Panc1 (cell line): Measurements from ENCODE around the gene PXN. TPM values are rescaled to one million over a fixed set of nuclear protein-coding genes. Genes with fewer than 3 reads are reported as not detected.
"Not testable (repeated sequence)": the region's sequence is repeated elsewhere in the genome, so short reads cannot be mapped to it uniquely, and the experiment has no call there.

Source experiments
- ATAC-seq: fragments of 200-7000 bp; cut with Tn5 transposase; 2 replicates; pipeline ENCODE4 v1.9.1; 2020; ENCODE audit warnings: mild to moderate bottlenecking, moderate library complexity
- BruUV-seq: library from RNA; stranded (reverse); fragments of 400-500 nt; replicated peaks from 2 replicates; lab custom pipeline; 2021; lab: Mats Ljungman, UMichigan
- CTCF ChIA-PET: fragments of 300-600 bp; sonication (Branson Sonifier 250); formaldehyde crosslinking; loops from one replicate; lab custom pipeline; 2022; ENCODE audit warnings: antibody characterized with exemption; lab: Charles Lee
- POLR2A ChIA-PET: fragments of 300-600 bp; sonication (Branson Sonifier 250); formaldehyde crosslinking; loops from one replicate; lab custom pipeline; 2022; ENCODE audit warnings: antibody characterized with exemption; lab: Charles Lee
- DNase-seq: peaks from one replicate; pipeline ENCODE4 v3.0.0-alpha.2; 2010; ENCODE audit warnings: low read depth, low spot score
- H3K27ac ChIP-seq: 2 replicates; pipeline ENCODE4 v1.5.1; 2011; ENCODE audit warnings: mild to moderate bottlenecking, low read length, inconsistent platforms
- H3K27me3 ChIP-seq: fragments of 200-500 bp; sonication (Bioruptor generic); 2 replicates; pipeline ENCODE4 v1.6.0; 2014; ENCODE audit warnings: low read length, inconsistent platforms; ENCODE audit not compliant: control insufficient read depth, insufficient read depth
- H3K36me3 ChIP-seq: fragments of 200-500 bp; sonication (Bioruptor generic); 2 replicates; pipeline ENCODE4 v1.5.1; 2014; ENCODE audit warnings: inconsistent platforms, mild to moderate bottlenecking, low read length, moderate library complexity; ENCODE audit not compliant: control insufficient read depth, insufficient read depth
- H3K4me1 ChIP-seq: 2 replicates; pipeline ENCODE4 v1.5.1; 2011; ENCODE audit warnings: inconsistent platforms, mild to moderate bottlenecking, low read length, moderate library complexity; ENCODE audit not compliant: control insufficient read depth, insufficient read depth
- H3K4me3 ChIP-seq, 2 experiments: 2 replicates each; pipeline ENCODE4 v1.5.1; 2011 to 2012; ENCODE audit warnings: low read depth in 2 of 2, low read length in 2 of 2, mild to moderate bottlenecking in 2 of 2, inconsistent platforms in 1 of 2, moderate library complexity in 1 of 2
- H3K9me3 ChIP-seq: fragments of 200-500 bp; sonication (Bioruptor generic); 2 replicates; pipeline ENCODE4 v1.5.1; 2014; ENCODE audit warnings: low read depth, mild to moderate bottlenecking, inconsistent platforms, low read length, moderate library complexity; ENCODE audit not compliant: control insufficient read depth, insufficient read depth
- CTCF ChIP-seq: fragments of 450-650 bp; IDR thresholded peaks from 2 replicates; pipeline ENCODE4 v1.5.1; 2017; ENCODE audit warnings: mild to moderate bottlenecking
- POLR2AphosphoS5 ChIP-seq: IDR thresholded peaks from 2 replicates; pipeline ENCODE4 v1.6.1; 2012; ENCODE audit warnings: mild to moderate bottlenecking, low read depth, low read length, moderate library complexity
- REST ChIP-seq, 2 experiments: IDR thresholded peaks; 2 replicates each; pipeline ENCODE4 v1.6.1; 2011 to 2012; ENCODE audit warnings: low read depth in 2 of 2, control low read depth in 1 of 2, low read length in 1 of 2, mild to moderate bottlenecking in 1 of 2, moderate library complexity in 1 of 2; ENCODE audit not compliant: insufficient read depth in 1 of 2
- SIN3A ChIP-seq: IDR thresholded peaks from 2 replicates; pipeline ENCODE4 v1.6.1; 2012; ENCODE audit warnings: low read depth, mild to moderate bottlenecking, low read length, moderate library complexity, borderline replicate concordance; ENCODE audit not compliant: insufficient read depth
- TCF7L2 ChIP-seq: IDR thresholded peaks from 2 replicates; pipeline ENCODE4 v1.6.1; 2011; ENCODE audit warnings: mild to moderate bottlenecking, low read depth, low read length, inconsistent platforms
- in situ Hi-C: cut with HindIII; loops from 2 replicates; pipeline ENCODE4 v1.10.0; 2016; ENCODE audit warnings: low sequenced_read_pairs, low pct_unique_long_range_greater_than_20kb
- intact Hi-C: fragments of 100-400 bp; cut with micrococcal nuclease; formaldehyde crosslinking; loops from one replicate; pipeline ENCODE4 v1.10.0; 2022; ENCODE audit not compliant: unreplicated experiment
- total RNA-seq: library from RNA; stranded (reverse); gene quantifications from one replicate; pipeline ENCODE4 v1.2.1, GENCODE V29; 2021; ENCODE audit not compliant: unreplicated experiment

Gene PXN
- total RNA-seq, 1 experiment from 2014 or later = 484 TPM

- in situ Hi-C loops (no loop called here), intact Hi-C loops (no loop called here)
- Histone ChIP-seq H3K27me3 (no peaks in the 10 kb centered on the region), H3K4me3 (peak overlapping the region in 1 of 2 experiments; percentile 4; a peak in 1 of 4 replicates), H3K4me1 (peaks cover 96% of the 10 kb centered on the region), H3K27ac (peak overlapping the region; percentile 100), H3K9me3 (no peaks in the 10 kb centered on the region), H3K36me3 (no peaks in the 10 kb centered on the region; the same call in 1 of the 2 replicates)
- ATAC-seq (no peak), DNase-seq (no peak)
- POLR2A ChIA-PET = interaction anchor here (0.8 kb wide), 1 partner anchor 14 kb away, joined by 3 read pairs; no protein-coding TSS in a partner anchor
- CTCF ChIA-PET = interaction anchor here (0.9 to 2.1 kb wide), 3 partner anchors 11 to 18 kb away, joined by 3 to 12 read pairs (median 5); no protein-coding TSS in a partner anchor
- no peak for TF ChIP-seq SIN3A
- no peak for TF ChIP-seq REST (IDR thresholded peaks at IDR 0.05; ENCODE audit: insufficient read depth in 1 of 2, low read depth in 2 of 2, low read length in 1 of 2)
- no peak for TF ChIP-seq TCF7L2
- no peak for TF ChIP-seq POLR2AphosphoS5
- no peak for TF ChIP-seq CTCF
- BruUV-seq = no TSS peak
Observed at GRCh38 chr12:120247621-120248030, 17.9 kb downstream of the PXN start.

- in situ Hi-C loops (no loop called here), intact Hi-C loops (no loop called here)
- ChIA-PET POLR2A (interaction anchor here (0.6 to 0.8 kb wide), 2 partner anchors 12 to 15 kb away, joined by 3 to 4 read pairs; no protein-coding TSS in a partner anchor), CTCF (interaction anchor here (2.1 kb wide), 1 partner anchor 16 kb away, joined by 12 read pairs; no protein-coding TSS in a partner anchor)
- H3K36me3 ChIP-seq = no peaks in the 10 kb centered on the region; the same call in 1 of the 2 replicates
- TSS peak; percentile 24 for BruUV-seq
- DNase-seq = no peak
- H3K27me3 ChIP-seq = no peaks in the 10 kb centered on the region
- H3K4me3 ChIP-seq = peak overlapping the region in 1 of 2 experiments; percentile 4; a peak in 1 of 4 replicates
- H3K9me3 ChIP-seq = no peaks in the 10 kb centered on the region
- no peak for TF ChIP-seq TCF7L2
- no peak for TF ChIP-seq SIN3A
- TF ChIP-seq REST (IDR thresholded peaks at IDR 0.05; ENCODE audit: insufficient read depth in 1 of 2, low read depth in 2 of 2, low read length in 1 of 2) = no peak
- TF ChIP-seq CTCF = no peak
- peaks cover 96% of the 10 kb centered on the region for H3K4me1 ChIP-seq
- no peak for ATAC-seq
- peak overlapping the region; percentile 100 for H3K27ac ChIP-seq
Observed at GRCh38 chr12:120247183-120247582, 18.3 kb downstream of the PXN start.

GRCh38 chr12:120246705-120247104, 18.8 kb downstream of the PXN start:
- BruUV-seq, H3K4me3 ChIP-seq, ATAC-seq, intact Hi-C loops, H3K9me3 ChIP-seq, in situ Hi-C loops, H3K36me3 ChIP-seq, DNase-seq, H3K27me3 ChIP-seq: not testable (repeated sequence)
- Histone ChIP-seq H3K4me1 (peaks cover 96% of the 10 kb centered on the region), H3K27ac (peak overlapping the region; percentile 100)
- CTCF ChIA-PET = interaction anchor here (0.7 to 2.1 kb wide), 2 partner anchors 10 to 16 kb away, joined by 4 to 12 read pairs; no protein-coding TSS in a partner anchor
- POLR2A ChIA-PET = interaction anchor here (0.6 kb wide), 1 partner anchor 11 kb away, joined by 4 read pairs; no protein-coding TSS in a partner anchor
